Sigmoid colon (tissue), 7 donors: ENCODE measurements around the gene RHBDD3. TPM values are rescaled to one million over a fixed set of nuclear protein-coding genes. Genes with fewer than 3 reads are reported as not detected.

Source experiments
- DNase-seq: peaks from one replicate; pipeline ENCODE4 v3.0.0-alpha.2; 2019
- H3K27ac ChIP-seq, 4 donors: fragments of 200-600 bp; sonication (generic); one replicate each; pipeline ENCODE4 v1.5.1; 2016 to 2019; ENCODE audit warnings: mild to moderate bottlenecking in 1 of 4
- H3K27me3 ChIP-seq, 3 donors: fragments of 200-600 bp; sonication (generic); one replicate each; pipeline ENCODE4 v1.5.1; 2019; ENCODE audit warnings: mild to moderate bottlenecking in 1 of 3
- H3K36me3 ChIP-seq, 4 donors: fragments of 200-600 bp; sonication (generic); one replicate each; pipeline ENCODE4 v1.5.1; 2016 to 2019
- H3K4me1 ChIP-seq, 4 donors: fragments of 200-600 bp; sonication (generic); one replicate each; pipeline ENCODE4 v1.5.1; 2017 to 2019
- H3K4me3 ChIP-seq, 4 donors: fragments of 200-600 bp; sonication (generic); one replicate each; pipeline ENCODE4 v1.5.1; 2017 to 2019; ENCODE audit warnings: mild to moderate bottlenecking in 2 of 4, moderate library complexity in 1 of 4
- H3K9me3 ChIP-seq, 4 donors: fragments of 200-600 bp in 3 of 4; sonication (generic) in 3 of 4; one replicate each; pipeline versions ENCODE4 v1.5.1 to v1.6.1; 2013 to 2019
- CTCF ChIP-seq, 4 experiments: fragments of 450-650 bp in 3 of 4; fragments of 200-600 bp in 1 of 4; IDR thresholded peaks; one replicate each; pipeline ENCODE4 v1.5.1; 2016 to 2019; ENCODE audit warnings: antibody characterized with exemption in 4 of 4, mild to moderate bottlenecking in 3 of 4, moderate library complexity in 2 of 4
- EP300 ChIP-seq, 4 donors: sonication (generic); formaldehyde crosslinking; IDR thresholded peaks; one replicate each; pipeline ENCODE4 v1.6.1; 2017; ENCODE audit warnings: antibody characterized with exemption in 4 of 4
- POLR2A ChIP-seq, 2 donors: fragments of 450-650 bp; IDR thresholded peaks; one replicate each; pipeline ENCODE4 v1.6.1; 2016; ENCODE audit warnings: antibody characterized with exemption in 2 of 2, mild to moderate bottlenecking in 2 of 2, moderate library complexity in 2 of 2
- POLR2AphosphoS5 ChIP-seq, 4 donors: sonication (generic); formaldehyde crosslinking; IDR thresholded peaks; one replicate each; pipeline ENCODE4 v1.6.1; 2017; ENCODE audit warnings: antibody characterized with exemption in 4 of 4
- WGBS, 2 donors: extraction: QIAGEN DNeasy Blood & Tissue Kit; methylation state at CpG; one replicate each; pipeline ENCODE4 v1.1.7; 2013; 5-methylcytosine and 5-hydroxymethylcytosine counted together
- intact Hi-C: fragments of 100-400 bp; cut with DNase I; formaldehyde crosslinking; loops from one replicate; pipeline ENCODE4 v1.15.1; 2023
- polyA plus RNA-seq, 3 donors: library from polyadenylated mRNA; stranded (reverse); fragments of 200-250 nt; gene quantifications; one replicate each; pipeline ENCODE4 v1.2.3, GENCODE V29; 2013
- total RNA-seq, 4 donors: library from RNA; depleted of rRNA; stranded (reverse); fragments of >200 nt; gene quantifications; one replicate each; pipeline ENCODE4 v1.1.0, GENCODE V29; 2016
- donor health status: healthy with polysubstance abuse.
- donor health status: Bipolar disorder and iron deficiency.
- donor health status: healthy.

Gene RHBDD3
- total and polyA plus RNA-seq, 7 donors, result 5.4 to 40.7 (median 16.4) TPM

- peak; percentile 22 for DNase-seq
- intact Hi-C loops, result no loop called here
Measured at GRCh38 chr22:29233277-29233877, 34.4 kb downstream of the RHBDD3 start.

GRCh38 chr22:29231971-29232959, 35.5 kb downstream of the RHBDD3 start:
- H3K4me1 ChIP-seq, result no peaks in the 10 kb centered on the region
- WGBS, 2 donors, result 77 to 84% methylated on average over 22 of the region's 22 CpGs
- H3K27me3 ChIP-seq, result no peaks in the 10 kb centered on the region
- TF ChIP-seq POLR2A (IDR thresholded peaks at IDR 0.05) (no peak), EP300 (IDR thresholded peaks at IDR 0.05) (no peak), POLR2AphosphoS5 (IDR thresholded peaks at IDR 0.05) (no peak), CTCF (IDR thresholded peaks at IDR 0.05) (no peak)
- intact Hi-C loops, result no loop called here
- DNase-seq, result peak; percentile 76
- H3K36me3 ChIP-seq, result no peaks in the 10 kb centered on the region
- no peak overlapping the region for H3K27ac ChIP-seq
- no peaks in the 10 kb centered on the region for H3K9me3 ChIP-seq
- H3K4me3 ChIP-seq, result no peak overlapping the region

More at GRCh38 chr22:29233277-29233877, 34.4 kb downstream of the RHBDD3 start:
- Histone ChIP-seq H3K9me3 (no peaks in the 10 kb centered on the region), H3K4me1 (no peaks in the 10 kb centered on the region), H3K27me3 (no peaks in the 10 kb centered on the region), H3K4me3 (no peak overlapping the region), H3K27ac (no peak overlapping the region), H3K36me3 (no peaks in the 10 kb centered on the region)
- WGBS, 2 donors, result 64 to 96% methylated on average over 1 of the region's 1 CpG
- no peak for TF ChIP-seq POLR2A (IDR thresholded peaks at IDR 0.05)
- TF ChIP-seq POLR2AphosphoS5 (IDR thresholded peaks at IDR 0.05), result no peak
- no peak for TF ChIP-seq EP300 (IDR thresholded peaks at IDR 0.05)
- TF ChIP-seq CTCF (IDR thresholded peaks at IDR 0.05), result no peak

- intact Hi-C loops, result no loop called here
- Histone ChIP-seq H3K9me3 (no peaks in the 10 kb centered on the region), H3K36me3 (no peaks in the 10 kb centered on the region), H3K4me3 (no peak overlapping the region), H3K4me1 (no peaks in the 10 kb centered on the region), H3K27me3 (no peaks in the 10 kb centered on the region), H3K27ac (no peak overlapping the region)
- DNase-seq, result peak; percentile 59
- WGBS, 2 donors, result 91 to 92% methylated on average over 19 of the region's 19 CpGs
- TF ChIP-seq EP300 (IDR thresholded peaks at IDR 0.05), result no peak
- TF ChIP-seq CTCF (IDR thresholded peaks at IDR 0.05), result no peak
- no peak for TF ChIP-seq POLR2A (IDR thresholded peaks at IDR 0.05)
- TF ChIP-seq POLR2AphosphoS5 (IDR thresholded peaks at IDR 0.05), result no peak
Measured at GRCh38 chr22:29230972-29231875, 36.6 kb downstream of the RHBDD3 start.

- WGBS, 2 donors, result 91 to 92% methylated on average over 11 of the region's 11 CpGs
- peak; percentile 50 for DNase-seq
- intact Hi-C loops, result no loop called here
Measured at GRCh38 chr22:29226351-29226981, 41.3 kb downstream of the RHBDD3 start.

More at GRCh38 chr22:29226351-29226981, 41.3 kb downstream of the RHBDD3 start:
- Histone ChIP-seq H3K27ac (peak overlapping the region; percentile 37 to 78 (median 53)), H3K4me1 (peaks cover 0 to 29% (median 24%) of the 10 kb centered on the region in 4 donors), H3K9me3 (no peaks in the 10 kb centered on the region), H3K4me3 (no peak overlapping the region), H3K36me3 (no peaks in the 10 kb centered on the region), H3K27me3 (no peaks in the 10 kb centered on the region)
- TF ChIP-seq POLR2AphosphoS5 (IDR thresholded peaks at IDR 0.05) (no peak), EP300 (IDR thresholded peaks at IDR 0.05) (no peak), POLR2A (IDR thresholded peaks at IDR 0.05) (no peak), CTCF (IDR thresholded peaks at IDR 0.05) (no peak)
